Middle frontal gyrus (tissue), 1 donor: ENCODE data around the gene GTF3C2.
A peak's percentile ranks its signal among the peaks of the same experiment; 100 is the strongest.
"Not testable (repeated sequence)": the region's sequence is repeated elsewhere in the genome, so short reads cannot be mapped to it uniquely, and the experiment has no call there.

ENCODE experiments used
- DNase-seq: peaks from one replicate; pipeline ENCODE4 v3.0.0-alpha.2; 2015; ENCODE audit warnings: low spot score; ENCODE audit errors: extremely low spot score

Gene GTF3C2

DNA sequence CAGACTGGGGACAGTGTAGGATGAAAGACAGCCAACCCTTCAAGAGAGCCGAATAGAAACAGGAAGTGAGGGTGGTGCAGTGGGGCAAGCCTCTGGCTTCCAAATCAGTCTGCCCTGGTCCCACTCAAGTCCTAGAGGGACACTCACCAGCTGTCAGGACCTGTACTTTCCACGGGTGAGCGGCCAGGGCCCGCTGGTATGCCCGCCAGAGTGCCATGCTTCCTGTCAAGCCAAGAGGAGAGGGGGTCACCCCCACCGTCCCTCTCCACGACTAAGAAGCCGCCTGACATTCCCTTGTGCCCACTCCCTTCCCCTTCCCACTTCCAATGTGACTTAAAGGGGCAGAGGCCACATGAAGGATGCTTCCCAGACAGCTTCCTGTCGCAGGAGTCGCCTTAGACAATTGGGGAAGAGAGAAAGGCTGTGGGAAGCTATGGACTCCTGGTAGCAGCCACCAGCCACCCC, 34.2 kb downstream of the GTF3C2 start:
- DNase-seq: no peak

DNA sequence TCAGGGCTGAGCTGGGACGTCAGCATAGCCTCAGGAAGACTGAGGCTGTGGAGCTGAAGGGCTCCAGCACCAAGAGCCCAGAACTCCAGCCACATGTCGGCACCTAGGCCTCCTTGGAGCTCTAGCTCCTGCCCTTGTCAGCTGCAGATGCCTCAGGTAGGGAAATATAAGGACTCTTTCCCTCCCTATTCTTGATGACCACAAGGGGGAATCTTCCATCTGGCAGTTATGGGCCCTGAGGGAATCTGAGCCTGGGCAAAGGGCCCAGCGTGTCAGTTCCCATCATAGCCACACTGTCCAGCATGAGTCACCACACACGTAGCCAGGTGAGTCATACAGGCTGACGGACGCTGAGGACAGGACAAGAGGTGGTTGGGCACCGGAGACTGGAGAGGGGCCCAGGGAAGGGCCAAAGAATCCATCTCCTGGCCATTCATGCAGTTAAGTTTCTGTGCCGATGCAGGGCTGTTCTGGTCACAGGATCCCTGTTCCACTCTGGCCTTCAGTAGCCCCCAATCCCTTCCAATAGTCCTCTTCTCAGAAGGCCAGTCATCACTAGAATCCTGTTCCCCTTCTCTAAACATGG, 35.5 kb downstream of the GTF3C2 start:
- DNase-seq: no peak

GRCh38 chr2:27319839-27320238, 36.7 kb downstream of the GTF3C2 start:
- not testable (repeated sequence) for DNase-seq

DNA sequence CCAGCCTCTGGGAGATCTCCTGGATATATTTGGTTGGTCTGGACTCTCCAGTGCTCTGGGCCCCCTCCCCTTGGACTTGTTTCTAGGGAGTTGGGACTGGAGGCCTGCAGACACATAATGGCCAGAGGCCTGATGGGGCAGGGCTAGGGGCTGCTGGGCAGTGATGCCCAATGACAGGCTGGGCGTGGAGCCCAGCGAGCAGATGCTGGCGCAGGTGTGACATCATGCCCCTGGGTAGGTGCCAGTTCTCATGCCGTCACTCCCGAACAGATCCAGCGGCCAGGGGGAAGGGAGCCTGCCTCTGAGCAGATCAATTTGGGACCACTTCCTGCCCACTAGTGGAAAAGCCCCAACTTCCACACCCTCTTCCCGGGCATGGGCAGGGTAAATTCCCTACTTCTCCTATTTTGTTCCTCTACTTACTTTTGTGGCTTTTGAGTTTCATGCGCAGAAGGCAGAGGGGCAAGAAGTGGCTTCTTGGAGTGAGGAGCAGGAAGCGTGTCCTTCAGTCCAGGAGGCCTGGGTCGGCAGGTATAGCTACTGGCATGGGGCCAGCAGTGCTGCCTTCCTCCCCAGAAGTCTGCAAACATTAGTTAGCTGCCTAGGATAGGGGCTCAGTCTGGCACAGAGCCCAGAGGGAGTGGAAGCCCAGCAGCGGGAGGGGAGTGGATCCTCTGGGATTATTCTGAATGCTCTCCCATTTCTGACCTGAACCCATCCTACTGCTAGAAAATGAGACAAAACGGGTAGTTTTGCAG, 39.7 kb downstream of the GTF3C2 start:
- no peak for DNase-seq

DNA sequence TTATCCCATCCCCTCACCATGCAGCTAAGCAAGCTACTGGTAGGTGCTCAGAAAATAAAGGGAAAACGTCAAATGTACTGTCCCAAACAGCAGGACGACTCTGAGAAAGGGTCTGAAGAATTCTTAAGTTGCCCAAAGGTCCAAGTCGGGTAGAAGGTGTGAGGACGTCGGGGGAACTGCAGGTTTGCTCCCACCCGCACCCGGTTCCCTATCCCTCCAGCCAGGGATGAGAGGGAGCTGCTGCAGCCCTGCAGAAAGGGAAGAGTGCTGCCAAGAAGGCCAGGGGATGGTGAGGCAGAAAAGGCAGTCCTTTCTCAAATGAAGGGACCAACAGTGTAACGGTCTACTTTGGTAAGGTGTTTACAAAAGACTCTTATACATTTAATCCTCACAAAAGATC, 41.4 kb downstream of the GTF3C2 start:
- no peak for DNase-seq

- no peak for DNase-seq
These were observed 41.9 kb downstream of the GTF3C2 start for GRCh38 chr2:27314709-27315108.

DNA sequence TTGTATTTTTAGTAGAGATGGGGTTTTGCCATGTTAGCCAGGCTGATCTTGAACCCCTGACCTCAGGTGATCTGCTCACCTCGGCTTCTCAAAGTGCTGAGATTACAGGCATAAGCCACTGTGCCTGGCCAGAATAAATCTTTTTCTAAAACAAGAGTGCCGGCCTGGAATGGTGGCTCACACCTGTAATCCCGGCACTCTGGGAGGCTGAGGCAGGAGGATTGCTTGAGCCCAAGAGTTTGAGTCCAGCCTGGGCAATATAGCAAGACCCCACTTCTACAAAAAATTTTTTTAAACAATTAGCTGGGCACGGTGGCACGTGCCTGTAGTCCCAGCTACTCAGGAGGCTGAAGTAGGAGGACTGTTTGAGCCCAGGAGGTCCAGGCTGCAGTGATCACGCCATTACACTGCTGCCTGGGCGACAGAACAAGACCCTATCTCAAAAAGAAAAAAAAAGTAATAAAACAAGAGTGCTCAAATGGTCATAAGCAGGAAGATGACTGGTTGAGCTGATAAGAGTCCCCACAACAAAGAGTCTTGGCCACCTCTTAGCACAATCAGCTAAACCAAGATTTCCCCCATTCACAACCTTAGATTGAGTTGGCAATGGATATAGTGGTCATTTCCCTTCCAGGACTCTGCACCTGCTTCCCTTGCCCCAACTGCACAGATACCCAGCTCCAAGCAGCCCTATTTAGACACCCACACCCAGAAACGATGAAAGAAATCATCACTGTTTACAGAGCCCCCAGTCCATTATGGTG, 42.5 kb downstream of the GTF3C2 start:
- no peak for DNase-seq

GRCh38 chr2:27312152-27312551, 44.4 kb downstream of the GTF3C2 start:
- no peak for DNase-seq

DNA sequence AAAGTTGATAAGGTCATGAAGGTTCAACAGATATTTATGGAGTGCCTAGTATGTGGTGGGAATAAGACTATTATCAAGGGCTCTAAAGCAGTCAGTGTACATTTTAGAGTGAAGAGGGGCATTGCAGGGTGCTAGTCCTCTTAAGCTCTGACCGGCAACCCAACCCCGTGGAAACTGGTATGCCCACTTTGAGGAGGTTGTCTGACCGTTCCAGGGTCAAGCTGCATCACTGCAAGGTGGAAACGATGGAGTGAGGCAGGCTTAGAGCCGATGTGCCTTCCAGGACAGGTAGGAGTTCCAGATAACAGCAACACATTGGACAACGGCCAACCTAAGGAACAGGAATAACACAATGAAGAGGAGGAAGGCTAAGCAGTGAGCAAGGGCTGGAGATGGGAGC, 46.9 kb downstream of the GTF3C2 start:
- no peak for DNase-seq

- no peak for DNase-seq
These were observed 48.1 kb downstream of the GTF3C2 start, which contains the start of gene UCN for GRCh38 chr2:27308359-27308881. Gene UCN (minus strand): TSS chr2:27308445. CDS start chr2:27307895, 550 bp downstream.

- DNase-seq: no peak
These were observed 48.8 kb downstream of the GTF3C2 start for GRCh38 chr2:27307545-27308358.

DNA sequence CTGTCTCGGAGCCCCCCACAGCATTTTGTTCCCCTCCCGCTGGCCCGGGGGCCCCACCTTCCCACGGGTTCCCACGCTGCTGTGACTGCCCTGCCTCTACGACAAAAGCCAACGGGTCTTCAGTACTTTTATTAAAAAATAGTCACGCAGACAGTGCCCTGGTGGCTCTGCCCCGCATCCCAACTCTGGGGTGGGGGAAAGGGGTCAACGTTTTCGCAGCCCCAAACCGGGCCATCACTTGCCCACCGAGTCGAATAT, 49.3 kb downstream of the GTF3C2 start:
- no peak for DNase-seq

DNA sequence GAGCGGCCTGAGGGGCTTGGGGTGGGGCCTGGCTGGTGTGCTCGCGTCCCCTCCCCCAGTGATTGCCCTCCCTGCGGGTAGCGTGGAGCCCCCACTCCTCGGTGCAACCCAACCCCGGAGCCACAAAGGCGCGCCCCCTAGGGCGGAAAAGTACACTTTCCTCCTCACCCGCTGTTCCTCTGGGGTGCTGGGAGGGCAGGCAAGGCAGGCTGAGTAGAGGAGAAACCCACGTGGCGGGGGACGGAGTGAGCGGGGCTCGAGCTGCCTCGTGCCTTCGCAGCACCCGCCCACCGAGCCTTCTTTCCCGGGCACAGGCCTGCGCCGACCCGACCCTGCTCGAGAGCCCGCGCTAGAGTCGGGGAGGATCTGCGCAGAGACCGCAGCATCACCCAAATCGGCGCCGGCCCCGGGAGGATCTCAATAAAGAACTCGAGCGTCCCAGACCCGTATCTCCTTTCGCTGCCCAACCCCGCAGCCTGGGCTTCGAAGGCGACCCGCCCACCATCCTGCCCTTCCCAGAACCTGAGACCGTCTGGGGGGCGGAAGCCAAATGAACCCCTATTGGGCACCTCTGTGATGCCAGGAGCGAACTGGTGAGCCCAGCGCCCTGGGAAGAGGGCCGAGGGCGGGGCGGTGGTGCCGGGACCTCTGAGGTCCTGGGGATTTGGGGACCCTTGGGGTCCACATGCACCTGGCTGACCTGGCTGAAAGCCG, 49.8 kb downstream of the GTF3C2 start:
- no peak for DNase-seq

DNA sequence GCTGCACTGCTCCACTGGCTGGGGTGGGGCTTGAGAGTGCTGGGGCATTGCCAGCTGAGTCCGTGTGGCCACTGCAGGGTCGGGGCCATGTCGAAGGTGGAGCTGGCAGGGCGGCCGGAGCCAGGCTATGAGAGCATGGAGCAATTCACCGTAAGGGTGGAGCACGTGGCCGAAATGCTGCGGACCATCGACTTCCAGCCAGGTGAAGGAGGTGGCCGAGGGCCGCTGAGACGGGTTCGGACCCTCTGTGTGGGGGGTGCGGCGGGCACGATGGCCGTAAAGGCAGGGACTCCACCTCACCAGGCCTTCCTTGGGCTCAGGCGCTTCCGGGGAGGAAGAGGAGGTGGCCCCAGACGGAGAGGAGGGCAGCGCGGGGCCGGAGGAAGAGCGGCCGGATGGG, 50.4 kb downstream of the GTF3C2 start:
- no peak for DNase-seq

DNA sequence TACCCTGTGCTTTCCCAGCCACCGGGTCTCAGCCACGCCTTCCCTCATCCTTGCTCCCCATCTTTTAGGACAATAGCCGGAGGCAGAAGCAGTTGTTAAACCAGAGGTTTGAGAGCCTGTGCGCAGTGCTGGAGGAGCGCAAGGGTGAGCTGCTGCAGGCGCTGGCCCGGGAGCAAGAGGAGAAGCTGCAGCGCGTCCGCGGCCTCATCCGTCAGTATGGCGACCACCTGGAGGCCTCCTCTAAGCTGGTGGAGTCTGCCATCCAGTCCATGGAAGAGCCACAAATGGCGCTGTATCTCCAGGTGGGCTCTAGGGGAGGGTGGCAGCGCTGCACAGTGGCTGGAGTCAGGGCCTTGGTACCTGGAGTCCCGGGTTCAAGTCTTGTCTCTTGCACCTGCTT, 51.0 kb downstream of the GTF3C2 start:
- no peak for DNase-seq

GRCh38 chr2:27304488-27305240, 51.9 kb downstream of the GTF3C2 start:
- no peak for DNase-seq

DNA sequence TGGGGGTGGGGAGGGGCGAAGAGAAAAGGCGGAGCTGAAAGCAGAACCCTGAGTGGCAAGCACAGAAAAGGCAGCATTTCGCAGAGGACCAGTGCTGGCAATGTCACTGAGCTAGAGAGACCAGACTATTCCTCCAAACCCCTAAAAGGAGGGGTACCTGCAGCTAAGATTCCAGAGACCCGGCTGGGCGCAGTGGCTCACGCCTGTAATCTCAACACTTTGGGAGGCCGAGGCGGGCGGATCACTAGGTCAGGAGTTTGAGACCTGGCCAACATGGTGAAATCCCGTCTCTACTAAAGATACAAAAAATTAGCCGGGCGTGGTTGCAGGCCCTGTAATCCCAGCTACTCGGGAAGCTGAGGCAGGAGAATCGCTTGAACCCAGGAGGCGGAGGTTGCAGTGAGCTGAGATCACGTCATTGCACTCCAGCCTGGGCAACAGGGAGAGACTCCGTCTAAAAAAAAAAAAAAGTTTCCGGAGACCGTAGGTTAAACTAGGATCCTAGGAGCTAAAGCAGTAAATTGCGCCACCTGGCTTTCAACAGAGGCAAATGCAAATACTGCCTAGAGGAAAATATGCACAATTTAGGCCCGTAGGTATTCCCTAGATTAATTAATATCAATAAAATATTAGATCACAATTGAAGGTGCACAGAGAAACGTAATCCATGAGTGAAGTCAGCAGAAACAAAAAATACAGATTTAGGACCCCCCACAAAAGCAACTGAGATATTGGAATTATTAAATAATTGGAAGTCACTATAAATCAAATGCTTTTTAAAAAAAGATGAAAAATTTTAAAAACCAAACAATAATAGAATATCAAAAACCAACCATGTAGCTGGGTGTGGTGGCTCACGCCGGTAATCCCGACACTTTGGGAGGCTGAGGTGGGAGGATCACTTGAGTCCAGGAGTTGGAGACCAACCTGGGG, 53.2 kb downstream of the GTF3C2 start:
- DNase-seq: peak; percentile 47

DNA sequence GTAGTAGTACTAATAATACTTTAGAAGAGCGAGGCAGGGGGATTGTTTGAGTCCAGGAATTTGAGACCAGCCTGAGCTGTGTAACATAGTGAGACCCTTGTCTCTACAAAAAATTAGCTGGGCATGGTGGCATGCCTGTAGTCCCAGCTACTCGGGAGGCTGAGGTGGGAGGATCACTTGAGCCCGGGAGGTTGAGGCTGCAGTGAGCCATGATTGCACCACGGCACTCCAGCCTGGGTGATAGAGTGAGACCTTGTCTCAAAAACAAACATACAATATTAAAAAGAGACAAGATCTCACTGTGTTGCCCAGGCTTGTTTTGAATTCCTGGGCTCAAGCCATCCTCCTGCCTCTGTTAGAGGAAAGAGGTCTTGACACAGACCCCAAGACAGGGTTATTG, 56.0 kb downstream of the GTF3C2 start:
- not testable (repeated sequence) for DNase-seq
